RWPE1 (cell line): ENCODE measurements around the gene ZNRF2.

Source experiments
- CTCF ChIA-PET: fragments of 350-600 bp; sonication (Branson Sonifier 250); formaldehyde crosslinking; extraction: SDS; loops from one replicate; lab custom pipeline; 2021; lab: Yijun Ruan, JAX
- POLR2A ChIA-PET: fragments of 400-600 bp; formaldehyde crosslinking; extraction: SDS; loops from one replicate; lab custom pipeline; 2020; ENCODE audit warnings: antibody characterized with exemption; ENCODE audit not compliant: low non-redundant PET; lab: Yijun Ruan, JAX
- DNase-seq: peaks from one replicate; pipeline ENCODE4 v3.0.0; 2012; ENCODE audit warnings: low spot score
- H3K27ac ChIP-seq: fragments of 450-650 bp; 2 replicates; pipeline ENCODE4 v1.5.1; 2017
- CTCF ChIP-seq: fragments of 450-650 bp; conservative IDR thresholded peaks from 2 replicates; pipeline ENCODE4 v1.5.1; 2017; ENCODE audit warnings: low read depth, mild to moderate bottlenecking

Gene ZNRF2

DNA sequence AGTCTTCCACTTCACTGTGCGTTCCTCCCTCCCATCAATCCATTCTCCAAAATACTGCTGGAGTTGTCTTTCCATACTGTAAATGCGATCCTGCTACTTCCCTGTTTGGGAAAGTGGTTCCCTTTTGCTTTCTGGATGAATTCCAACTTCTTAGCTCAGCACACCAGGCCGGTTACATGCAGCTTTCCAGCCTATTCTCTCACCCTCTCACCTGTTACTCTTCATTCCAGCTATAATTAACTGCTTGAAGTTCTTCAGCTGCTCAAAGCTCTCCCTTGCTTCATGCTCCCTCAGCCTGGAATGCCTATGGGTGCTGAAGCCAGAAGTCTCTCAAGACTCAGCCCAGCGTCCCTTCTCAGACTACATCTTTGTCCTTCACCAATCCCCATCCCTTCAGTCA lies 6.0 kb upstream of the ZNRF2 start:
- DNase-seq: no peak
- H3K27ac ChIP-seq: no peak overlapping the region
- POLR2A ChIA-PET: no interaction called here
- CTCF ChIA-PET: interaction anchor here (0.6 to 0.9 kb wide), 2 partner anchors 180 to 286 kb away, joined by 3 to 4 read pairs; no protein-coding TSS in a partner anchor
- no peak for TF ChIP-seq CTCF

- CTCF ChIA-PET: interaction anchor here (0.6 to 0.9 kb wide), 2 partner anchors 180 to 285 kb away, joined by 3 to 4 read pairs; no protein-coding TSS in a partner anchor
- POLR2A ChIA-PET: no interaction called here
- TF ChIP-seq CTCF: no peak
- H3K27ac ChIP-seq: no peak overlapping the region
- DNase-seq: no peak
Measured at GRCh38 chr7:30278849-30279652, 5.3 kb upstream of the ZNRF2 start.

GRCh38 chr7:30279653-30279904 lies 4.8 kb upstream of the ZNRF2 start:
- H3K27ac ChIP-seq: no peak overlapping the region
- CTCF ChIA-PET: no interaction called here
- no peak for DNase-seq
- POLR2A ChIA-PET: no interaction called here
- no peak for TF ChIP-seq CTCF

DNA sequence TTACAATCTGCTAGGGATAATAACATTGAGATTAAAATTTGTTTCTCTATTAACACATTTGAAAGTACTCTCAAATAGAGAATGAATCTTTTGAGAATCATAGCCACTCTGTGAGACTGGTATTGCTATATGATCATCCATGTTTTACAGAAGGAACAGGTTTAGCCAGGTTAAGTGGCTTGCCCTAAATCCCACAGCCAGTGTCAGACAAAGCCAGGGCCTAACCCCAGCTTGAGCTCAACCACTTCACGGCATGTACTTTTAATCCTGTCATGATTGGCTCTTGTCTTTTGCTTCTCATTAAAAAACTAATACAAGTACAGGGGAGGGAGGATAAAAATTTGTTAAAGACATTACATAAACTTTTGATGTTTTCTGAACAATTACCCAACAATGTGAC lies 3.8 kb upstream of the ZNRF2 start:
- no peak for TF ChIP-seq CTCF
- CTCF ChIA-PET: no interaction called here
- DNase-seq: no peak
- no peak overlapping the region for H3K27ac ChIP-seq
- POLR2A ChIA-PET: no interaction called here

DNA sequence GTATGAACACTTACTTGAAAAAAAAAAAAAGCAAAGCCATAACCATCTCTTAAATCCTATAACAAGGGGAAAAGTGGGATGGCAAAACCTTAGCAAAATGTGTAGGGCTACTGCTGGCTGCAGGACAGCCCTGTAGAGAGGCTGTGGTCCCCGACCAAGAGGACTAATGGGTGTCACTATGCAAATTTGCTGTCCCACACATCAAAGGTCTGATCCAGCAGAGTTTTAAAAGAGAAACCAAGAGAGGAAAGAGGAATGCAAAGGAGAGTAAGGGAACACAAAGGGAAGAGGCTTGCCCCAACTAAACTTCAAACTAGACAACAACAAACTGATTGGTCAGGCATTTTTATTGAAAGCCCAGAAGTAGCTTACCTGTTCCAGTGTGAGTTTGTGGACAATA lies 3.1 kb upstream of the ZNRF2 start:
- H3K27ac ChIP-seq: no peak overlapping the region
- no peak for TF ChIP-seq CTCF
- ChIA-PET POLR2A (no interaction called here), CTCF (no interaction called here)
- DNase-seq: no peak

DNA sequence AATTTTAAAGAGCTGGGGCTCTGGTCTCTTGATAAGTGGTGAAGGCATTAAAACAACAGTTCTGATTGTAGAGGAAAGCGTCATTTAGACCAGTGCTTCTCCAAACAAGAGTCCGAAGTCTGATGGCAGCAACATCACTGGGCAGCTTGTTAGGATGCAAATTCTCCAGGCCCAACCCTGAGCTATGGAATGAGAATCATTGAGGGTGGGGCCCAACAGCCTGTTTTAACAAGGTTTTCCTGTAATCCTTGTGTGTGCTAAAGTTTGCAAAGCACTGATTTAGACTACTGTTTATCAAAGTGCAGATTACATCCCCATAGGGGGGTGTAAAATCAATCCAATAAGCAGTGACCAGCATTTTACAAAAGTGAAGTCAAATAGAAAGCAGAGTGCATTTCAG lies 2.6 kb upstream of the ZNRF2 start:
- no peak overlapping the region for H3K27ac ChIP-seq
- ChIA-PET CTCF (no interaction called here), POLR2A (no interaction called here)
- DNase-seq: no peak
- TF ChIP-seq CTCF: no peak
